K562 (cell line): ENCODE measurements around the gene ANKRD10. TPM values are rescaled to one million over a fixed set of nuclear protein-coding genes. Genes with fewer than 3 reads are reported as not detected.

Experiments
- ATAC-seq: fragments of 200-7000 bp; cut with Tn5 transposase; 3 replicates; pipeline ENCODE4 v1.9.1; 2020; ENCODE audit warnings: moderate library complexity
- BruUV-seq: library from RNA; stranded (reverse); fragments of 400-500 nt; replicated peaks from 2 replicates; lab custom pipeline; 2021; lab: Mats Ljungman, UMichigan
- CTCF ChIA-PET: fragments of 300-600 bp; formaldehyde crosslinking; extraction: SDS; loops from one replicate; lab custom pipeline; 2021; ENCODE audit warnings: low intra/inter-chr PET ratio; lab: Yijun Ruan, JAX
- POLR2A ChIA-PET: fragments of 300-600, 350-650 bp; sonication (Branson Sonifier 250); formaldehyde crosslinking; extraction: SDS; loops from one replicate; lab custom pipeline; 2021; ENCODE audit warnings: antibody characterized with exemption, inconsistent platforms; lab: Yijun Ruan, JAX
- DNase-seq, 4 experiments: peaks; one replicate each; pipeline versions ENCODE4 v3.0.0 to v3.0.0-alpha.2; 2011 to 2018; ENCODE audit warnings: low spot score in 3 of 4, mixed read lengths in 3 of 4; ENCODE audit errors: extremely low read depth in 1 of 4
- FAIRE-seq: peaks from 2 replicates; lab custom pipeline; 2011; peaks lifted over from hg19 to GRCh38; lab: Jason Lieb, UNC
- H2AFZ ChIP-seq: 2 replicates; pipeline ENCODE4 v1.6.0; 2011; ENCODE audit warnings: low read depth, low read length, control low read depth, inconsistent platforms
- H3K27ac ChIP-seq: fragments of 200-600 bp; 3 replicates; pipeline ENCODE4 v1.8.0; 2011; ENCODE audit warnings: low read depth, mild to moderate bottlenecking, control low read depth, inconsistent platforms, low read length, moderate library complexity, mixed read lengths; ENCODE audit errors: extremely low read depth
- H3K27me3 ChIP-seq, 2 experiments: fragments of 300-600 bp in 1 of 2; 2 replicates in 1 of 2; 3 replicates in 1 of 2; pipeline versions ENCODE4 v1.6.0 to v1.8.0; 2011; ENCODE audit warnings: inconsistent platforms in 2 of 2, low read length in 2 of 2, mild to moderate bottlenecking in 1 of 2, mixed read lengths in 1 of 2, moderate library complexity in 1 of 2; ENCODE audit not compliant: control insufficient read depth in 2 of 2, insufficient read depth in 2 of 2
- H3K36me3 ChIP-seq: fragments of 300-600 bp; 3 replicates; pipeline ENCODE4 v1.8.0; 2011; ENCODE audit warnings: mild to moderate bottlenecking, low read length, inconsistent platforms; ENCODE audit not compliant: control insufficient read depth, insufficient read depth
- H3K4me1 ChIP-seq, 2 experiments: fragments of 200-600 bp in 1 of 2; replicated peaks in 1 of 2; 2 replicates in 1 of 2; 3 replicates in 1 of 2; pipeline versions ENCODE4 v1.5.1 to v1.8.0; 2011; ENCODE audit warnings: inconsistent platforms in 2 of 2, low read length in 2 of 2, mild to moderate bottlenecking in 1 of 2, mixed read lengths in 1 of 2, moderate library complexity in 1 of 2; ENCODE audit not compliant: control insufficient read depth in 2 of 2, insufficient read depth in 2 of 2
- H3K4me2 ChIP-seq: 2 replicates; pipeline ENCODE4 v1.6.1; 2011; ENCODE audit warnings: low read length, control low read depth, inconsistent platforms, mixed read lengths; ENCODE audit not compliant: insufficient read depth
- H3K4me3 ChIP-seq: fragments of 200-600 bp; sonication (generic), shearing (Covaris generic); 2 replicates; pipeline ENCODE4 v1.5.1; 2016; ENCODE audit warnings: control low read depth, inconsistent platforms
- H3K79me2 ChIP-seq: fragments of 200-600 bp; 3 replicates; pipeline ENCODE4 v1.8.0; 2011; ENCODE audit warnings: low read length, inconsistent platforms; ENCODE audit not compliant: control insufficient read depth, insufficient read depth
- H3K9ac ChIP-seq, 2 experiments: 2 replicates each; pipeline versions ENCODE4 v1.6.0 to v1.6.1; 2011; ENCODE audit warnings: low read depth in 2 of 2, low read length in 2 of 2, control low read depth in 1 of 2, inconsistent platforms in 1 of 2, mild to moderate bottlenecking in 1 of 2, mixed read lengths in 1 of 2; ENCODE audit not compliant: insufficient read depth in 1 of 2
- H3K9me1 ChIP-seq: one replicate; pipeline ENCODE4 v1.6.0; 2011; ENCODE audit warnings: inconsistent platforms, mild to moderate bottlenecking, low read length, moderate library complexity; ENCODE audit not compliant: control insufficient read depth, insufficient read depth
- H3K9me3 ChIP-seq: replicated peaks from 2 replicates; pipeline ENCODE4 v1.5.1; 2011; ENCODE audit warnings: low read depth, low read length, inconsistent platforms; ENCODE audit not compliant: control insufficient read depth, insufficient read depth
- H4K20me1 ChIP-seq: replicated peaks from 2 replicates; pipeline ENCODE4 v1.6.1; 2011; ENCODE audit warnings: low read length, inconsistent platforms, mixed read lengths; ENCODE audit not compliant: control insufficient read depth, insufficient read depth
- COPS2 ChIP-seq: fragments of 450-650 bp; conservative IDR thresholded peaks from 2 replicates; pipeline ENCODE4 v1.6.1; 2016; ENCODE audit warnings: mild to moderate bottlenecking, moderate library complexity
- LARP7 ChIP-seq: fragments of 450-650 bp; IDR thresholded peaks from 2 replicates; pipeline ENCODE4 v1.6.1; 2016
- MXD1 ChIP-seq: fragments of 250-450 bp; sonication (Bioruptor Pico); IDR thresholded peaks from 2 replicates; pipeline ENCODE4 v1.8.0; 2021; ENCODE audit warnings: borderline replicate concordance, mild to moderate bottlenecking, moderate library complexity; ENCODE audit not compliant: poor library complexity, severe bottlenecking
- POLR2A ChIP-seq: fragments of 450-650 bp; conservative IDR thresholded peaks from 2 replicates; pipeline ENCODE4 v1.6.1; 2016
- RBM34 ChIP-seq: fragments of 200-400 bp; formaldehyde crosslinking; IDR thresholded peaks from 2 replicates; pipeline ENCODE4 v1.6.1; 2018; ENCODE audit warnings: low read length, borderline replicate concordance; ENCODE audit not compliant: insufficient read depth
- SMAD3 ChIP-seq: fragments of 450-650 bp; formaldehyde crosslinking; conservative IDR thresholded peaks from 2 replicates; pipeline ENCODE4 v1.4.0; 2020; ENCODE audit warnings: mild to moderate bottlenecking
- SMARCA5 ChIP-seq: fragments of 450-650 bp; IDR thresholded peaks from 2 replicates; pipeline ENCODE4 v1.6.1; 2016
- SREBF2 ChIP-seq: sonication (generic); formaldehyde crosslinking; IDR thresholded peaks from 2 replicates; pipeline ENCODE4 v1.4.0; 2020; ENCODE audit warnings: mild to moderate bottlenecking, missing genetic modification reagents
- TBL1XR1 ChIP-seq, 2 experiments: IDR thresholded peaks; 2 replicates each; pipeline ENCODE4 v1.6.1; 2012; ENCODE audit warnings: improper control_type of control experiment in 2 of 2, low read length in 2 of 2, mild to moderate bottlenecking in 1 of 2
- ZNF445 ChIP-seq: fragments of 250-450 bp; sonication (Bioruptor Pico); IDR thresholded peaks from 2 replicates; pipeline ENCODE4 v1.4.0; 2020; ENCODE audit warnings: low read depth, mild to moderate bottlenecking, moderate library complexity
- ZNF707 ChIP-seq: fragments of 250-450 bp; sonication (Bioruptor Pico); conservative IDR thresholded peaks from 2 replicates; pipeline ENCODE4 v1.8.0; 2022; ENCODE audit warnings: inconsistent platforms, mild to moderate bottlenecking, moderate library complexity
- WGBS: fragments of 100-300 bp; shearing (Covaris generic); methylation state at CpG from one replicate; pipeline ENCODE4 v1.1.6; 2016; ENCODE audit warnings: low coverage, mixed read lengths; ENCODE audit not compliant: insufficient coverage; ENCODE audit errors: missing lambda C conversion rate; 5-methylcytosine and 5-hydroxymethylcytosine counted together
- in situ Hi-C: fragments of 300-500 bp; cut with MboI; formaldehyde crosslinking; loops from 4 replicates; pipeline ENCODE4 v1.15.0; 2018; ENCODE audit warnings: inconsistent platforms, mixed read lengths
- intact Hi-C: fragments of 100-400 bp; cut with micrococcal nuclease; formaldehyde crosslinking; loops from 2 replicates; pipeline ENCODE4 v1.14.2; 2022
- polyA plus RNA-seq, 8 experiments: library from polyadenylated mRNA; depleted of rRNA in 4 of 8; stranded (reverse) in 5 of 8; unstranded in 3 of 8; fragments of >200 nt; fragmentation: Nextera tagmentation in 2 of 8; fragmentation: Illumina TruSeq in 1 of 8; extraction: Ambion mirVana in 2 of 8; extraction: Trizol in 1 of 8; gene quantifications; 2 replicates each; pipeline versions ENCODE4 v1.2.1 to v1.2.3, GENCODE V29; 2011 to 2014; ENCODE audit warnings: inconsistent platforms in 1 of 8, missing spikeins in 1 of 8
- total RNA-seq, 7 experiments: library from RNA; depleted of rRNA in 6 of 7; stranded (reverse); fragments of >200 nt in 6 of 7; fragmentation: Illumina TruSeq in 2 of 7; extraction: Trizol in 2 of 7; gene quantifications; 2 replicates each; pipeline versions ENCODE4 v1.2.1 to v1.2.3, GENCODE V29; 2011 to 2021; ENCODE audit warnings: low replicate concordance in 1 of 7

The ANKRD10 gene
- total and polyA plus RNA-seq, 9 of the 15 experiments (the other 6 are each of a cell fraction or from before 2014, with no cell fraction given): 21.7 to 183 (median 45.0) TPM

- ATAC-seq (no peak), DNase-seq (no peak), FAIRE-seq (no peak)
- Histone ChIP-seq H2AFZ (no peak overlapping the region), H3K4me1 (no peaks in the 10 kb centered on the region), H3K9ac (no peak overlapping the region), H3K9me1 (no peaks in the 10 kb centered on the region), H3K27ac (no peak overlapping the region), H3K4me3 (no peak overlapping the region), H4K20me1 (no peaks in the 10 kb centered on the region), H3K4me2 (no peak overlapping the region), H3K36me3 (peaks cover 77% of the 10 kb centered on the region), H3K79me2 (peaks cover 45% of the 10 kb centered on the region), H3K9me3 (no peaks in the 10 kb centered on the region), H3K27me3 (no peaks in the 10 kb centered on the region)
- intact Hi-C loops (no loop called here), in situ Hi-C loops (no loop called here)
- 96% methylated on average over 2 of the region's 2 CpGs for WGBS
- ChIA-PET POLR2A (no interaction called here), CTCF (no interaction called here)
- BruUV-seq: no TSS peak
- TF ChIP-seq RBM34: no peak
- no peak for TF ChIP-seq LARP7
- TF ChIP-seq SMARCA5: no peak
- no peak for TF ChIP-seq SMAD3
- no peak for TF ChIP-seq COPS2
- no peak for TF ChIP-seq SREBF2 (CRISPR knock-in tag)
- TF ChIP-seq TBL1XR1 (IDR thresholded peaks at IDR 0.05; ENCODE audit: low read length in 2 of 2): no peak
These were observed 12.5 kb downstream of the ANKRD10 start for GRCh38 chr13:110902370-110902769.

DNA sequence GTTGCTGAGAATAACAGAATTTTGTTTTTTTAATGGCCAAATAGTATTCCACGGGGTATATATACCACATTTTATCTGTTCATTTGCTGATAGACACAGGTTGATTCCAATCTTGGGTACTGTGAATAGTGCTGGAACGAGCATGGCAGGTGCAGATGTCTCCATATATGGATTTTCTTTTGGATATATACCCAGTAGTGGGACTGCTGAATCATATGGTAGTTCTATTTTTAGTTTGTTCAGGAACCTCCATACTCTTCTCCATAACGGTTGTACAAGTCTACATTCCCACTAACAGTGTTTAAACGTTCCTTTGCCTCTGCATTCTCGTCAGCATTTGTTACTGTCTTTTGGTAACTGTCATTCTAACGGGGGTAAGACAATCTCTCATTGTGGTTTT is 17.3 kb downstream of the ANKRD10 start:
- H3K27me3 ChIP-seq: no peaks in the 10 kb centered on the region
- H3K79me2 ChIP-seq: peaks cover 11% of the 10 kb centered on the region
- H2AFZ ChIP-seq: no peak overlapping the region
- no peaks in the 10 kb centered on the region; the same call in 1 of the 2 replicates for H4K20me1 ChIP-seq
- H3K4me1 ChIP-seq: no peaks in the 10 kb centered on the region
- intact Hi-C loops: no loop called here
- H3K9me1 ChIP-seq: no peaks in the 10 kb centered on the region
- FAIRE-seq (no peak), ATAC-seq (no peak; the same call in 2 of the 3 replicates)
- BruUV-seq: no TSS peak
- H3K27ac ChIP-seq: no peak overlapping the region
- no peak overlapping the region for H3K9ac ChIP-seq
- CTCF ChIA-PET: no interaction called here
- H3K4me3 ChIP-seq: no peak overlapping the region
- POLR2A ChIA-PET: interaction anchor here (1.1 kb wide), 1 partner anchor 10 kb away, joined by 5 read pairs; no protein-coding TSS in a partner anchor
- H3K9me3 ChIP-seq: no peaks in the 10 kb centered on the region
- H3K4me2 ChIP-seq: no peak overlapping the region
- no peak for TF ChIP-seq MXD1
- TF ChIP-seq ZNF445 (CRISPR knock-in tag): no peak
- no peak for TF ChIP-seq ZNF707 (CRISPR knock-in tag)
- 0 out of 2 replicates have a peak, but pooled peaks have one; percentile 5 for TF ChIP-seq POLR2A
- TF ChIP-seq, all 486 proteins: peak for 1
- 49% methylated on average over 6 of the region's 6 CpGs for WGBS
- peaks cover 69% of the 10 kb centered on the region for H3K36me3 ChIP-seq
- in situ Hi-C loops: no loop called here
- DNase-seq: no peak
